Neural progenitor cell (in vitro differentiated cells): Measurements from ENCODE around the gene SDK2. TPM values are rescaled to one million over a fixed set of nuclear protein-coding genes. Genes with fewer than 3 reads are reported as not detected.

ENCODE experiments used
- DNase-seq: peaks from one replicate; pipeline ENCODE4 v3.0.0-alpha.2; 2016; ENCODE audit warnings: low spot score
- H2AFZ ChIP-seq: fragments of 200-600 bp; sonication (generic); replicated peaks from 2 replicates; pipeline ENCODE4 v1.6.1; 2016; ENCODE audit warnings: antibody characterized with exemption
- H3F3A ChIP-seq: fragments of 200-600 bp; sonication (generic); 2 replicates; pipeline ENCODE4 v1.6.1; 2016; ENCODE audit warnings: antibody characterized with exemption, low read depth
- H3K27ac ChIP-seq: fragments of 200-600 bp; sonication (generic); 2 replicates; pipeline ENCODE4 v1.5.1; 2016; ENCODE audit warnings: mild to moderate bottlenecking
- H3K27me3 ChIP-seq: fragments of 200-600 bp; sonication (generic); 2 replicates; pipeline ENCODE4 v1.6.1; 2016; ENCODE audit warnings: mild to moderate bottlenecking, moderate library complexity
- H3K36me3 ChIP-seq: fragments of 200-600 bp; sonication (generic); 2 replicates; pipeline ENCODE4 v1.5.1; 2016
- H3K4me1 ChIP-seq: fragments of 200-600 bp; sonication (generic); 2 replicates; pipeline ENCODE4 v1.6.1; 2016; ENCODE audit warnings: mixed run types
- H3K4me2 ChIP-seq: fragments of 200-600 bp; sonication (generic); 2 replicates; pipeline ENCODE4 v1.6.1; 2016
- H3K4me3 ChIP-seq: fragments of 200-600 bp; sonication (generic); 2 replicates; pipeline ENCODE4 v1.5.1; 2016
- H3K79me2 ChIP-seq: fragments of 200-600 bp; sonication (generic); 2 replicates; pipeline ENCODE4 v1.6.1; 2016; ENCODE audit warnings: low read depth
- H3K9ac ChIP-seq: fragments of 200-600 bp; sonication (generic); 2 replicates; pipeline ENCODE4 v1.6.1; 2016
- H3K9me3 ChIP-seq: fragments of 200-600 bp; sonication (generic); 2 replicates; pipeline ENCODE4 v1.5.1; 2016; ENCODE audit warnings: low read depth
- H4K20me1 ChIP-seq: fragments of 200-600 bp; sonication (generic); 2 replicates; pipeline ENCODE4 v1.6.1; 2016; ENCODE audit warnings: low read depth
- H3K27ac Mint-ChIP-seq: 3 replicates; pipeline ENCODE4 v1.8.0; 2021; ENCODE audit warnings: mixed read lengths
- H3K27me3 Mint-ChIP-seq: 2 replicates; pipeline ENCODE4 v1.8.0; 2022; ENCODE audit warnings: low read depth, mild to moderate bottlenecking, inconsistent platforms, moderate library complexity, mixed read lengths; ENCODE audit not compliant: insufficient read depth
- H3K36me3 Mint-ChIP-seq: 3 replicates; pipeline ENCODE4 v1.8.0; 2021; ENCODE audit warnings: mixed read lengths
- H3K4me1 Mint-ChIP-seq: 3 replicates; pipeline ENCODE4 v1.8.0; 2021; ENCODE audit warnings: mixed read lengths
- H3K4me3 Mint-ChIP-seq: 3 replicates; pipeline ENCODE4 v1.8.0; 2021; ENCODE audit warnings: mild to moderate bottlenecking, moderate library complexity, mixed read lengths
- H3K9me3 Mint-ChIP-seq: 3 replicates; pipeline ENCODE4 v1.8.0; 2020; ENCODE audit warnings: mixed read lengths
- EZH2 ChIP-seq: fragments of 200-600 bp; sonication (generic); IDR thresholded peaks from 2 replicates; pipeline ENCODE4 v1.6.1; 2017; ENCODE audit warnings: antibody characterized with exemption, mild to moderate bottlenecking, moderate library complexity
- EZH2phosphoT487 ChIP-seq: fragments of 200-600 bp; sonication (generic); IDR thresholded peaks from 2 replicates; pipeline ENCODE4 v1.6.1; 2017; ENCODE audit warnings: antibody characterized with exemption
- total RNA-seq: library from RNA; depleted of rRNA; stranded (reverse); fragments of >200 nt; gene quantifications from 2 replicates; pipeline ENCODE4 v1.2.3, GENCODE V29; 2015; ENCODE audit warnings: low replicate concordance
- TF ChIP-seq, protein P1 (sequence below): fragments of 200-600 bp; sonication (generic); IDR thresholded peaks from 2 replicates; pipeline ENCODE4 v1.5.1; 2017; ENCODE audit warnings: antibody characterized with exemption, mild to moderate bottlenecking

Gene SDK2
- total RNA-seq, 1 donor from 2014 or later, result 15.3 TPM

DNA sequence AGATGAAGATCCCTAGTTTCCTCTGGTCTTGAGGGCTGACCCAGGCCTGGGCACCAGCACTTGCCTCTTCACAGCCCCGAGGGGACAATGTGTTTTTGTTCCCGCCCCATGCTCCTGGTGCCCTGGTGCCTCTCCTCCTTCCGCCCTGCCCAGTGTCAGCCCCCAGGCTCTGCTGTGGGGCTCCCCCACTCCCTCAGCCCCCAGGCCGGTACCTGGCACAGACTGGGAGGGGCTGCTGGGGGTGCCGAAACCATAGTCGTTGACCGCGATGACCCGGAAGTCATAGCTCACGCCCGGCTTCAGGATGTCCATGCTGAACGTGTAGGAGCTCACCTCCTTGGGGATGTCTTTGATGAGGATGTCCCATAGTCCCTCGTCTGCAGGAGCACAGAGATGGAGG lies 292.0 kb downstream of the SDK2 start:
- no peak overlapping the region for H3K9ac ChIP-seq
- Mint-ChIP-seq H3K27me3 (peaks cover 11% of the 10 kb centered on the region), H3K9me3 (peaks cover 3% of the 10 kb centered on the region), H3K27ac (no peak overlapping the region), H3K4me1 (peaks cover 35% of the 10 kb centered on the region), H3K36me3 (peaks cover 42% of the 10 kb centered on the region), H3K4me3 (no peak overlapping the region)
- H2AFZ ChIP-seq, result no peak overlapping the region
- no peak overlapping the region for H3K4me2 ChIP-seq
- H3K9me3 ChIP-seq, result no peaks in the 10 kb centered on the region
- no peak overlapping the region for H3K4me3 ChIP-seq
- peaks cover 25% of the 10 kb centered on the region for H3F3A ChIP-seq
- no peaks in the 10 kb centered on the region for H3K36me3 ChIP-seq
- H3K27me3 ChIP-seq, result no peaks in the 10 kb centered on the region
- peaks cover 7% of the 10 kb centered on the region for H4K20me1 ChIP-seq
- TF ChIP-seq, protein P1, sequence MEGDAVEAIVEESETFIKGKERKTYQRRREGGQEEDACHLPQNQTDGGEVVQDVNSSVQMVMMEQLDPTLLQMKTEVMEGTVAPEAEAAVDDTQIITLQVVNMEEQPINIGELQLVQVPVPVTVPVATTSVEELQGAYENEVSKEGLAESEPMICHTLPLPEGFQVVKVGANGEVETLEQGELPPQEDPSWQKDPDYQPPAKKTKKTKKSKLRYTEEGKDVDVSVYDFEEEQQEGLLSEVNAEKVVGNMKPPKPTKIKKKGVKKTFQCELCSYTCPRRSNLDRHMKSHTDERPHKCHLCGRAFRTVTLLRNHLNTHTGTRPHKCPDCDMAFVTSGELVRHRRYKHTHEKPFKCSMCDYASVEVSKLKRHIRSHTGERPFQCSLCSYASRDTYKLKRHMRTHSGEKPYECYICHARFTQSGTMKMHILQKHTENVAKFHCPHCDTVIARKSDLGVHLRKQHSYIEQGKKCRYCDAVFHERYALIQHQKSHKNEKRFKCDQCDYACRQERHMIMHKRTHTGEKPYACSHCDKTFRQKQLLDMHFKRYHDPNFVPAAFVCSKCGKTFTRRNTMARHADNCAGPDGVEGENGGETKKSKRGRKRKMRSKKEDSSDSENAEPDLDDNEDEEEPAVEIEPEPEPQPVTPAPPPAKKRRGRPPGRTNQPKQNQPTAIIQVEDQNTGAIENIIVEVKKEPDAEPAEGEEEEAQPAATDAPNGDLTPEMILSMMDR, result no peak
- TF ChIP-seq EZH2 (no peak), EZH2phosphoT487 (no peak)
- no peaks in the 10 kb centered on the region for H3K79me2 ChIP-seq
- peaks cover 25% of the 10 kb centered on the region for H3K4me1 ChIP-seq
- DNase-seq, result no peak
- H3K27ac ChIP-seq, result no peak overlapping the region

DNA sequence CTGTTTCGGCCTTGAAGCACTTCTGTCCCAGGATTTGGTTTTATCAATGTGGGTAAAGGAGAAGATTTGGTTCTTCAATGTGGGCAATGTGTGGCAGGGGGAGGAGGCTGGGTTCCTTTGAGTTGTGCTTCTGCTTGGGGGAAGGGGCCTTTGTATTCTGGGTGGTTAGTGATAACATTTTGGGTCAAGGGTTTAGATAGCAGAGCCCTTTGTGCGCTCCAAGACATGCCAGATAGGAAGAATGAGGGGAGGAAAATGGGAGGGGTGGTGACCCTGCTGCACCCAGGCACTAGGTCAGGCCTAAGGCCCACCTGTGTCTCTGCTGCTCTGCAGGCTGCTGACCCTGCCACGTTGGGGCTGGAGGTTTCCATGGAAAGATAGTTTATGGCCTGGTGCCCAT lies 292.5 kb downstream of the SDK2 start:
- Histone ChIP-seq H3K27ac (no peak overlapping the region), H3K4me2 (no peak overlapping the region), H4K20me1 (peaks cover 7% of the 10 kb centered on the region), H3K4me3 (no peak overlapping the region), H3K4me1 (peaks cover 25% of the 10 kb centered on the region), H3K79me2 (no peaks in the 10 kb centered on the region), H3K9ac (no peak overlapping the region), H3K9me3 (no peaks in the 10 kb centered on the region), H2AFZ (no peak overlapping the region), H3F3A (peaks cover 25% of the 10 kb centered on the region), H3K27me3 (no peaks in the 10 kb centered on the region), H3K36me3 (no peaks in the 10 kb centered on the region)
- Mint-ChIP-seq H3K27ac (no peak overlapping the region), H3K4me3 (no peak overlapping the region), H3K9me3 (peaks cover 3% of the 10 kb centered on the region), H3K4me1 (peaks cover 35% of the 10 kb centered on the region), H3K36me3 (peaks cover 40% of the 10 kb centered on the region), H3K27me3 (peaks cover 11% of the 10 kb centered on the region)
- TF ChIP-seq, protein P1, result no peak
- TF ChIP-seq EZH2phosphoT487, result no peak
- no peak for TF ChIP-seq EZH2
- no peak for DNase-seq

DNA sequence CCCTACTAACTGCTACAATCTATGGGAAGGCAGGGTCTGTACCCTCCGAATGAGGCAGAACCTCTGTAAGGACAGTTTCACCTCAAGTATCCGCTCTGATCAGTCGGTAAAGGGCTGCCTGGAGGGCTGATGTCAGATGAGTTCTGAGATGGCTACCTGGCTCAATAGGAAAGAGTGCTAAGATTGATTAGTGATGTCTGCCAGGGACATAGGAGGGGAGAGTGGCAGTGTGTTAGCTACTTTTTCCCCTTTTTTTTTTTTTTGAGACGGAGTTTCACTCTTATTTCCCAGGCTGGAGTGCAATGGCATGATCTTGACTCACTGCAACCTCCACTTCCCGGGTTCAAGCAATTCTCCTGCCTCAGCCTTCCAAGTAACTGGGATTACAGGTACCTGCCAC lies 293.4 kb downstream of the SDK2 start:
- DNase-seq, result no peak
- Histone ChIP-seq H3K27ac (no peak overlapping the region), H3K36me3 (no peaks in the 10 kb centered on the region), H3K4me3 (no peak overlapping the region), H3K27me3 (no peaks in the 10 kb centered on the region), H2AFZ (no peak overlapping the region), H3K4me1 (peaks cover 25% of the 10 kb centered on the region), H3K79me2 (no peaks in the 10 kb centered on the region), H3F3A (peaks cover 25% of the 10 kb centered on the region), H3K9me3 (no peaks in the 10 kb centered on the region), H3K4me2 (no peak overlapping the region), H3K9ac (no peak overlapping the region), H4K20me1 (peaks cover 7% of the 10 kb centered on the region)
- TF ChIP-seq, protein P1, result no peak
- TF ChIP-seq EZH2 (no peak), EZH2phosphoT487 (no peak)
- Mint-ChIP-seq H3K4me1 (peaks cover 40% of the 10 kb centered on the region), H3K4me3 (no peak overlapping the region), H3K36me3 (peaks cover 45% of the 10 kb centered on the region), H3K27ac (peak overlapping the region; percentile 76), H3K9me3 (peaks cover 3% of the 10 kb centered on the region), H3K27me3 (peaks cover 9% of the 10 kb centered on the region)
